GM19438 (cell line): ENCODE results near the gene ZNF107.
"Not testable (repeated sequence)": the region's sequence is repeated elsewhere in the genome, so short reads cannot be mapped to it uniquely, and the experiment has no call there.

Experiments
- ATAC-seq: cut with Tn5 transposase; IDR thresholded peaks from one replicate; pipeline ENCODE4 v1.9.1; 2021; ENCODE audit warnings: low read depth; ENCODE audit not compliant: unreplicated experiment

ZNF107 gene

DNA sequence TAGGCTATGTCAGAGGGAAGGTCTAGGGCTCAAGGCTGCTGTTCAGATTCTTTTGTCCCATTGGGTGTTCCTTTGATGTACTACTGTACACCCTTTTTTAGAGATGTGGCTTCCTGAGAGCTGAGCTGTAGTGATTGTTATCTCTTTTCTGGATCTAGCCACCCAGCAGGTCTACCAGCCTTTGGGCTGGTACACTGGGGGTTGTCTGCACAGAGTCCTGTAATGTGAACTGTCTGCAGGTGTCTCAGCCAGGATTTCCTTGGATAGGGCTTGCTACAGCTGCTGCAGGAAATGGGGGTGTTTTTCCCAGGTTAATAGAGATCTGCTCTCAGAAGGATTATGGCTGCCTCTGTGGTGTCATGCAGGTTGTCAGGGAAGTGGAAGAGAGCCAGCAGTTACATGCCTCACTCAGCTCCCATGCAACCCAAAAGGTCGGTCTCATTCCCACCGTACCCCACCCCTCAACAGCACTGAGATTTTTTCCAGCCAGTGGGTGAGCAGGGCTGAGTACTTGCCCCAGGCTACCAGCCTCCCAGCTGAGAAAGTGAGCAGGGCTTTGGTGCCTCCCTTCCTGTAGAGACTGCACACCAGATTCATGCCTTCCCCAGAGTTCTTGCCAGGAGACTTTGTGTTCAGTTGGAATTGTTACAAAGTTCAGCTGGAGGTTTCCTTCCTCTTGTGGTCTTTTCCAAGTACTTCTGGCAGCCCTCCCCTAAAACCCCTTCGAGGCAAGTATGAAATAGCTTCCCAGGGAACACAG is 63.3 kb downstream of the ZNF107 start:
- ATAC-seq = no peak

GRCh38 chr7:64733550-64734240 is 67.8 kb downstream of the ZNF107 start:
- no peak for ATAC-seq

DNA sequence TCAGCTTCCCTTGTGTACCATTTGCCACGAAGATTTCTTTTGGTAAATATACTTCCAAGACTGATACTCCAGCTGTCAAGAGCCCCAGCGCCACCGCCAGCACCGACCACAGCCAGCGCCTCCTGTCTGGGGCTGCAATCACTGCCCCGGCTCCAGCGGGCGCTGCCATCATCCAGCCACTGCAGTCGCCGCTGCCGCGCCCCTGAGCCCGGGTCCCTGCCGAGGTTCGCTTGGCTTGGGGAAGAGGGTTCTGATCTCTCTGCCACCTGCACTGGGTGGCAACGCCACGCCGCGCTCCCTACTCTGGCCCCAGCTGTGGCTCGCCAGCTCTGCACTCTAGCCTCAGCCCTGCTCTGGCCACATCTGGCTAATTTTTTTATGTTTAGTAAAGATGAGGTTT is 70.6 kb downstream of the ZNF107 start:
- no peak for ATAC-seq

DNA sequence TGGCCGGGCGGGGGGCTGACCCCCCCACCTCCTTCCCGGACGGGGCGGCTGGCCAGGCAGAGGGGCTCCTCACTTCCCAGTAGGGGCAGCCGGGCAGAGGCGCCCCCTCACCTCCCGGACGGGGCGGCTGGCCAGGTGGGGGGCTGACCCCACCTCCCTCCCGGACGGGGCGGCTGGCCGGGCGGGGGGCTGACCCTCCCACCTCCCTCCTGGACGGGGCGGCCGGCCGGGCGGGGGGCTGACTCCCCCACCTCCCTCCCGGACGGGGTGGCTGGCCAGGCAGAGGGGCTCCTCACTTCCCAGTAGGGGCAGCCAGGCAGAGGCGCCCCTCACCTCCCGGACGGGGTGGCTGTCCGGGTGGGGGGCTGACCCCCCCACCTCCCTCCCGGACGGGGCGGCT is 72.5 kb downstream of the ZNF107 start:
- not testable (repeated sequence) for ATAC-seq

DNA sequence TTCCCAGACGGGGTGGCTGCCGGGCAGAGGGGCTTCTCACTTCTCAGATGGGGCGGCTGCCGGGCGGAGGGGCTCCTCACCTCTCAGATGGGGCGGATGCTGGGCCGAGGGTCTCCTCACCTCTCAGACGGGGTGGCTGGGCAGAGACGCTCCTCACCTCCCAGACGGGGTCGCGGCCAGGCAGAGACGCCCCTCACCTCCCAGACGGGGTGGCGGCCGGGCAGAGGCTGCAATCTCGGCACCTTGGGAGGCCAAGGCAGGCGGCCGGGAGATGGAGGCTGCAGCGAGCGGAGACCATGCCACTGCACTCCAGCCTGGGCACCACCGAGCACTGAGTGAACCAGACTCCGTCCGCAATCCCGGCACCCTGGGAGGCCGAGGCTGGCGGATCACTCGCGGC is 73.0 kb downstream of the ZNF107 start:
- not testable (repeated sequence) for ATAC-seq

GRCh38 chr7:64744680-64745079 is 78.7 kb downstream of the ZNF107 start:
- ATAC-seq = no peak

DNA sequence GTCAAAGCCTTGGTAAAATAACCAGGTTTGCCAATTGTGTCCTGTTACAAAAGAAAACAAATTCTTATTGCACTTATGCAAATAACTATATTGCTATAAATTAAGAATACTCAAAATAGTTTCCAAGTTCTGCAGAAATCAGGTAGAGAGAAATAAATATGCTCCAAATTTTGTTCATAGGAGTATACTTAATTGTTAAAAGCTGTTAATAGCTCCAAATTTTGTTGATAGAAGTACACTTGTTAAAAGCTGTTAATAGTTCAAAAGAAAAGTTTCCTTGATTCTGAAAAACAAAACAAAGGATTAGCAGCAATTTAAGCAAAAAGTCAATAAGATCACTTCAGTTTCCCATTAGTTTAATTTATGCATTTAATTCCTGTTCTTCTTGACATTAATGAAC is 81.9 kb downstream of the ZNF107 start:
- no peak for ATAC-seq

DNA sequence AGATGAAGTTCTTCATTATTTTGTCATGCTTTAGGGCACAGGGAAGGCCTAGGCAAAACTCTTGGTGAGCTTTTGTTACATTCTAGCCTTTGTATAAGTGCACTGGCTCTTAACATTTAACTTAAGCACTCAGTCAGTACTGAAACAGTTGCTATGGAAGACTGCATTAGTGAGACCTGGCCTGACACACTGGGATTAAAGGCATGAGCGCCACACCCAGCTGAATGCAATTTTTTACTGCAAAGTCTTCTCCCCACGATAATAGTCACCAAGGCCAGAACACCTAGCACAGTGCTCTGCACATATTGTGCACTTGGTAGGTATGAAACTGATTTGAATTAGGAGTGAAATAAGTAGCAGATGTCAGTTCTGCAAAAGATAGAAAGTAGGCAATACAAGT is 87.1 kb downstream of the ZNF107 start:
- no peak for ATAC-seq

GRCh38 chr7:64755865-64756264 is 89.9 kb downstream of the ZNF107 start:
- no peak for ATAC-seq

DNA sequence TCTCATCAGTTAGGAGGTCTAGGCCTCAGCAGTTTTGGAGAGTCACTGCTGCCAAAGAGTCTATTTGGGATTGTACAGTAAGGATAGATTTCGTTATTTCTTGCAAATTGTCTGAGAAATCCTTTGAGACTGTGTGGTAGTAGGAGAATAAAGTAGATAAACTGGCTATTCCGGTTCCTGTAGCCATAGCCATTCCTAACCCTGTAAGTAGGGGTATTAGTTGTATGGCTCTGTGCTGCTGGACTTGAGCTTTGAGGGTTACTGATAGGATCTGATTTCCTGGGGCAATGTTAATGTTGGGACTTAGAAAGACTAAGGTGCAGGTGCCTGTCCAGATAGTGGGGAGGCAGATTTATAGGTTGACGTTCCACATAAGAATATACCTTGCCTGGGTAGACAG is 92.2 kb downstream of the ZNF107 start:
- no peak for ATAC-seq
